ENCODE results near the gene ZNF236. TPM values are rescaled to one million over a fixed set of nuclear protein-coding genes. Genes with fewer than 3 reads are reported as not detected.

ZNF236 gene
- total and polyA plus RNA-seq, 2 experiments from 2014 or later: 5.8 to 13.1 TPM

DNA sequence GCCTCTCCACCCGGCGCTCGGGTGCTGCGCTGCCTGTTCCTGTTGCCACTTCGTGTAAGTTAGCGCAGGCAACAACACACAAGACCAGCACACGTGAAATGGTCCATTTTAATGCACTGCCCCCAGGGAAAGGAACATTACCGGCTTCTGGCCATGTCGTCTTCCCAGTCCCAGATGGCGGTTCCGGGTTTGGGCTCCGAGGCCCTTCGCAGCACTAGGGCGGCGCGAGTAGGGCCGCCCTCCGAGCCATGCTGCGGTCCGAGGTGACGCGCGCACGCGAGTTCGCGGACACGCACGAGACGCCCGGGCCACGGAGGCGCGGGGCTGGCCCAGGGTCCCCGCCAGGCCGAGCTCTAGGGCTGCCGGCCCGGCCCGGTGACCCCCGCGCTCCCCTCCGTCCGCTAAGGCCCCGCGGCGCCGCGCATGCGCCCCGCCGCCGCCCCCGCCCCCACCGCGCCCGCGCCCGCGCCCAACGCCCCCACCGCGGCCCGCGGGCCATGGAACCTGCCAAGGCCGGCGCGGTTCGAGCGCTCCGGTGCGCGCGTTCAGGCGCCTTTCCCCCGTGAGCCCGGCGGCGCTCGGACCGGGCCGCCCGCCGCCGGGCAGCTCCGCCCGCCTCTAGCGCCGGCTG lies 367 bp upstream of the ZNF236 start:
- Histone ChIP-seq H3K9me3 (ENCODE audit: low read depth) (no peaks in the 10 kb centered on the region), H3K27me3 (no peaks in the 10 kb centered on the region), H3K4me3 (peak overlapping the region; percentile 84), H3K36me3 (no peaks in the 10 kb centered on the region), H3K4me1 (ENCODE audit: low read depth) (peaks cover 18% of the 10 kb centered on the region), H3K27ac (peak overlapping the region; percentile 90)
- TF ChIP-seq, protein P1, sequence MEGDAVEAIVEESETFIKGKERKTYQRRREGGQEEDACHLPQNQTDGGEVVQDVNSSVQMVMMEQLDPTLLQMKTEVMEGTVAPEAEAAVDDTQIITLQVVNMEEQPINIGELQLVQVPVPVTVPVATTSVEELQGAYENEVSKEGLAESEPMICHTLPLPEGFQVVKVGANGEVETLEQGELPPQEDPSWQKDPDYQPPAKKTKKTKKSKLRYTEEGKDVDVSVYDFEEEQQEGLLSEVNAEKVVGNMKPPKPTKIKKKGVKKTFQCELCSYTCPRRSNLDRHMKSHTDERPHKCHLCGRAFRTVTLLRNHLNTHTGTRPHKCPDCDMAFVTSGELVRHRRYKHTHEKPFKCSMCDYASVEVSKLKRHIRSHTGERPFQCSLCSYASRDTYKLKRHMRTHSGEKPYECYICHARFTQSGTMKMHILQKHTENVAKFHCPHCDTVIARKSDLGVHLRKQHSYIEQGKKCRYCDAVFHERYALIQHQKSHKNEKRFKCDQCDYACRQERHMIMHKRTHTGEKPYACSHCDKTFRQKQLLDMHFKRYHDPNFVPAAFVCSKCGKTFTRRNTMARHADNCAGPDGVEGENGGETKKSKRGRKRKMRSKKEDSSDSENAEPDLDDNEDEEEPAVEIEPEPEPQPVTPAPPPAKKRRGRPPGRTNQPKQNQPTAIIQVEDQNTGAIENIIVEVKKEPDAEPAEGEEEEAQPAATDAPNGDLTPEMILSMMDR (IDR thresholded peaks at IDR 0.05; ENCODE audit: low read depth, low read length): no peak
- peak; percentile 54 to 59 for DNase-seq (ENCODE audit: low read depth in 1 of 2, low spot score in 1 of 2)

DNA sequence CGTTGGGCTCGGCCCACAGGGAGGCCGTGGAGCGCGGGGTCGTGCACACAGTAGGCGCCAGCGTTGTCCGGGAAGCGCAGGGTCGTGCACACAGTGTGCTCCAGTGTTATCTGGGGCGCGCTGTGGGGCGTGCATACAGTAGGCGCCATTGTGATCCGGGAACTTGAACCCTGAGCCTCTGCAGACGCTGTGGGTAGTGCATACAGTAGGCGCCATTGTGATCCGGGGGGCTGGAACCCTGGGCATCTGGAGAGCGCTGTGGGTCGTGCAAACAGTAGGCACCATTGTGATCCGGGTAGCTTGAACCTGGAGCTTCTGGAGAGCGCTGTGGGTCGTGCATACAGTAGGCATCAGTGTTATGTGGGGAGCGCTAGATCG lies 793 bp downstream of the ZNF236 start:
- H3K27ac ChIP-seq: peak overlapping the region; percentile 93
- no peak for DNase-seq (ENCODE audit: low read depth in 1 of 2, low spot score in 1 of 2)
- H3K4me1 ChIP-seq (ENCODE audit: low read depth): peaks cover 23% of the 10 kb centered on the region
- no peaks in the 10 kb centered on the region for H3K27me3 ChIP-seq
- no peaks in the 10 kb centered on the region for H3K9me3 ChIP-seq (ENCODE audit: low read depth)
- TF ChIP-seq, protein P1 (IDR thresholded peaks at IDR 0.05; ENCODE audit: low read depth, low read length): no peak
- no peaks in the 10 kb centered on the region for H3K36me3 ChIP-seq
- peak overlapping the region; percentile 75 for H3K4me3 ChIP-seq

DNA sequence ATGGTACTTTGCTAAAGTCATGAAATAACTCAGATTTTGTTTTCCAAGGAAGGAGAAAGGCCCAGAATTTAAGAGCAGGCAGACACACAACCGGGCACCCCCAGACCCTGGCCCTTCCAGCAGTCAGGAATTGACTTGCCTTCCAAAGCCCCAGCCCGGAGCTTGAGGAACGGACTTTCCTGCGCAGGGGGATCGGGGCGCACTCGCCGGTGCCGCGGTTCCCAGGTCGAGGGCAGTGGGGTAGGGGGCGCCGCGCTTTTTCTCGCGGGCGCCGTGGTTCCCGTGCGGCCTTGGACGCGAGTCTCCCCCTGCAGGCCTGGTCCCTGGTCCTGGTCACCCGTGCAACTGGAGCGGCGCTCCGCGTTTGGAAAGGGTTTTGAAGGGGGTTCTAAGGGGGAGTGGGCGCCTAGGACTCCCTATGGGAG lies 1.2 kb downstream of the ZNF236 start:
- TF ChIP-seq, protein P1 (IDR thresholded peaks at IDR 0.05; ENCODE audit: low read depth, low read length): peak; percentile 50
- peak; percentile 32 to 48 for DNase-seq (ENCODE audit: low read depth in 1 of 2, low spot score in 1 of 2)
- H3K27ac ChIP-seq: peak overlapping the region; percentile 93
- no peaks in the 10 kb centered on the region for H3K9me3 ChIP-seq (ENCODE audit: low read depth)
- H3K36me3 ChIP-seq: no peaks in the 10 kb centered on the region
- peak overlapping the region; percentile 75 for H3K4me3 ChIP-seq
- H3K27me3 ChIP-seq: no peaks in the 10 kb centered on the region
- peaks cover 23% of the 10 kb centered on the region for H3K4me1 ChIP-seq (ENCODE audit: low read depth)

DNA sequence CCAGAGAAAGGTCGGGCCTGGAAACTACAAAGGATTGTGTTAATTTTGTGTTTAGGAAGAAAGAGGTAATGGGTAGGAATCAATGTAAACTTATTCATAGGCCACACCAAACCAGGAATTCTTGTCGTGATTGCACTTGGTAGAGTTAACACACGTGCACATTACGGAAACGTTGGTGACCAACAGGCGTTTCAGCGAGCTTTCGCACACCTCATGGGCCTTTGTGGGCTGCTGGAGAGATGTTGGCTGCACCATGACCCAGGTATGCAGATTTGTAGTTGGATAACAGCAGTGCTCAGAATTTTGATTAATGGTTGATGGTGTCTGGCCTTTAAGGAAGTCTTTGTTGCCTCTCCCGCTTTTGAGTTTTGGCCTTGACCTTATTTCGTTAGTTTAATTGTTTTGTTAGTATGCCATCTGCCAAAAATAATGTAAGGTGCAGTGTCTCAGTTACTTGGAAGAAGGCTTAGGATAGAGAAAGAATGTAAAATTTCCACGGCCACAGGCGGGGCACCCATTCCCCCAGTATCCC lies 1.9 kb downstream of the ZNF236 start:
- peaks cover 23% of the 10 kb centered on the region for H3K4me1 ChIP-seq (ENCODE audit: low read depth)
- H3K36me3 ChIP-seq: no peaks in the 10 kb centered on the region
- peak overlapping the region; percentile 93 for H3K27ac ChIP-seq
- no peaks in the 10 kb centered on the region for H3K27me3 ChIP-seq
- no peak for DNase-seq (ENCODE audit: low read depth in 1 of 2, low spot score in 1 of 2)
- no peak overlapping the region for H3K4me3 ChIP-seq
- TF ChIP-seq, protein P1 (IDR thresholded peaks at IDR 0.05; ENCODE audit: low read depth, low read length): no peak
- no peaks in the 10 kb centered on the region for H3K9me3 ChIP-seq (ENCODE audit: low read depth)

DNA sequence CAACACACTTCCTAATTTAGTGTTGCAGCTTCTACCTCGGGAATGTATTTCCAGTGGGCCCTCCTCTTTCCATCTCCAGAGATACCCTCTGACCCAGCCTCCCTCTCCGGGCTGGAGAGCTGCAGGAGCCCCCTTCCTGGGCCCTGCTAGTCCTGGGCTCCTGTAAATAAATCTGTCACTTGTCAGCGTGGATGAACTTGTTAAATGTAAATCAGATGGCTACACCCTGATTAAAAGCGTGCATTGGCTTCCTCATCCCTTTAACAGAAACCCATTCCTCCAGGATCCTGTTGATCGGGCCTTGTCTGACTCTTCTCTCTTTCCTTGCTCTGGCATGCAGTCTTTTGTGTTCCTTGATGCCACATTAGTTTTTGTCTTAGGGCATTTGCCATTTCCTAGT lies 2.4 kb downstream of the ZNF236 start:
- peak overlapping the region; percentile 93 for H3K27ac ChIP-seq

More for the DNA sequence above, 2.4 kb downstream of the ZNF236 start:
- Histone ChIP-seq H3K36me3 (no peaks in the 10 kb centered on the region), H3K27me3 (no peaks in the 10 kb centered on the region), H3K9me3 (ENCODE audit: low read depth) (no peaks in the 10 kb centered on the region), H3K4me1 (ENCODE audit: low read depth) (peaks cover 23% of the 10 kb centered on the region), H3K4me3 (no peak overlapping the region)
- DNase-seq (ENCODE audit: low read depth in 1 of 2, low spot score in 1 of 2): no peak
- TF ChIP-seq, protein P1 (IDR thresholded peaks at IDR 0.05; ENCODE audit: low read depth, low read length): no peak

Measured in cardiac muscle cell (in vitro differentiated cells and primary cell).